ENCODE results near the gene ITGBL1. TPM values are rescaled to one million over a fixed set of nuclear protein-coding genes. Genes with fewer than 3 reads are reported as not detected.

ITGBL1 gene
- total RNA-seq, 3 donors from 2014 or later (not counting 1 experiment from before 2014, with no cell fraction given): not detected

DNA sequence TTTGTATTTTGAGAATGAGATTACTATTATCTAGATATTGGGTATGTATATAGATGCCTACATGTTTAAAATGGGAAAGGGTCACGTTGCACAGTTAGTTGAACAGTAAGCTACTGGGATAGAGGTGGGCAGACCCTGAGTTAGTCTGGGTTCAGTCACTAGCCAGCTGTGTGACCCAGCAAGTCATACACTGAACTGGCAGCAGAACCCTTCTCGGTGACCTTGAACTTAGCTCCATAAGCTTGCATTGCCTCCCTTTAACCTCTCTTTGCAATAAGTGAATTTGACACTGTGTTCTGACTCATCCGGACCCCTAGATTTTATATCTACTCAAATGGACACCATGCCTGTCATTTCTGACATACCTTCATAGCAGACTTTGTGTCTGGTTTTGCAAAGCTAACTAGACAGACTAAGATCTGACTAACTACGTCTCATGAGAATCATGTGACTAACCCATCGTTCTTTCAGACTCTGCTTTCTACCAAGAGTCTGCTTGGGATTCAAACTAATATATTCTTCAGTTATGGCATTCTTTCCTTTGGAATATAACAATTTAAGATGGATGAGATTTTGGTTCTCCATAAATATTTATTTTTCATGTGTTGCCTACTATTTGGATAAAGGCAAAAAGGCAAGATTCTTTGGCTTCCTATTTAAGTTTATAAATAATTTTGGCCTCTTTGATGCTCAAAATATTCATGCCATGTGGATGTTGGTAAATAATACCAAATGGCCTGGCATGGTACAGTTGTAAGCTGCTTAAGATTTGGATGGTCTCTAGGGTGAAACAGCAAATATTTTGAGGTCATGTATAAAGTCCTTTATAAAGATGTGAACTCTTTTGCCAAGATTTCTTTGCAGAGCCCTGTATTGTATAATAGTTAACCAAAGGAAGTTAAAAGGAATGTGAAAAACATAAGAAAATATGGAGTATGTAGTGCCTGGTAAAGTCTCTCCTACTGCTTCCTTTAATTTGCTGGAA, 159.3 kb downstream of the ITGBL1 start:
- Histone ChIP-seq H3K9me3 (ENCODE audit: control insufficient read depth, insufficient read depth, low read length) (no peaks in the 10 kb centered on the region), H3K4me1 (ENCODE audit: control insufficient read depth, insufficient read depth, low read length) (no peaks in the 10 kb centered on the region), H3K36me3 (ENCODE audit: control insufficient read depth, insufficient read depth, low read length) (no peaks in the 10 kb centered on the region), H3K27ac (ENCODE audit: low read length) (no peak overlapping the region), H3K27me3 (ENCODE audit: control insufficient read depth, insufficient read depth, low read length) (no peaks in the 10 kb centered on the region), H3K4me3 (ENCODE audit: low read length) (no peak overlapping the region)
- no peak for DNase-seq
- Mint-ChIP-seq H3K9me3 (no peaks in the 10 kb centered on the region), H3K36me3 (no peaks in the 10 kb centered on the region), H3K27me3 (ENCODE audit: low read depth in 2 of 2) (peaks cover 7 to 38% of the 10 kb centered on the region in 2 donors), H3K4me3 (no peak overlapping the region), H3K27ac (no peak overlapping the region), H3K4me1 (no peaks in the 10 kb centered on the region)
- no peak for TF ChIP-seq CTCF (IDR thresholded peaks at IDR 0.05)
- ATAC-seq: no peak
- intact Hi-C loops (cut with micrococcal nuclease): no loop called here
- 85% methylated on average over 5 of the region's 5 CpGs for WGBS (ENCODE audit: insufficient coverage)

GRCh38 chr13:101612735-101613134, 160.3 kb downstream of the ITGBL1 start:
- H3K27ac Mint-ChIP-seq: no peak overlapping the region
- WGBS (ENCODE audit: insufficient coverage): 70% methylated on average over 5 of the region's 7 CpGs

GRCh38 chr13:101614491-101614890, 162.0 kb downstream of the ITGBL1 start:
- Mint-ChIP-seq H3K36me3 (no peaks in the 10 kb centered on the region), H3K4me1 (peaks cover 0 to 9% of the 10 kb centered on the region in 2 donors), H3K9me3 (no peaks in the 10 kb centered on the region), H3K4me3 (no peak overlapping the region), H3K27me3 (ENCODE audit: low read depth in 2 of 2) (peaks cover 7 to 25% of the 10 kb centered on the region in 2 donors), H3K27ac (no peak overlapping the region)
- Histone ChIP-seq H3K36me3 (ENCODE audit: control insufficient read depth, insufficient read depth, low read length) (no peaks in the 10 kb centered on the region), H3K27ac (ENCODE audit: low read length) (no peak overlapping the region), H3K27me3 (ENCODE audit: control insufficient read depth, insufficient read depth, low read length) (no peaks in the 10 kb centered on the region), H3K9me3 (ENCODE audit: control insufficient read depth, insufficient read depth, low read length) (no peaks in the 10 kb centered on the region), H3K4me1 (ENCODE audit: control insufficient read depth, insufficient read depth, low read length) (no peaks in the 10 kb centered on the region), H3K4me3 (ENCODE audit: low read length) (no peak overlapping the region)
- DNase-seq (no peak), ATAC-seq (no peak)
- 89% methylated on average over 8 of the region's 8 CpGs for WGBS (ENCODE audit: insufficient coverage)
- intact Hi-C loops (cut with micrococcal nuclease): no loop called here
- no peak for TF ChIP-seq CTCF (IDR thresholded peaks at IDR 0.05)

More at GRCh38 chr13:101612735-101613134, 160.3 kb downstream of the ITGBL1 start:
- Histone ChIP-seq H3K36me3 (ENCODE audit: control insufficient read depth, insufficient read depth, low read length) (no peaks in the 10 kb centered on the region), H3K4me3 (ENCODE audit: low read length) (no peak overlapping the region), H3K4me1 (ENCODE audit: control insufficient read depth, insufficient read depth, low read length) (no peaks in the 10 kb centered on the region), H3K27me3 (ENCODE audit: control insufficient read depth, insufficient read depth, low read length) (no peaks in the 10 kb centered on the region), H3K27ac (ENCODE audit: low read length) (no peak overlapping the region), H3K9me3 (ENCODE audit: control insufficient read depth, insufficient read depth, low read length) (no peaks in the 10 kb centered on the region)
- no peak for TF ChIP-seq CTCF (IDR thresholded peaks at IDR 0.05)
- peaks cover 7 to 38% of the 10 kb centered on the region in 2 donors for H3K27me3 Mint-ChIP-seq (ENCODE audit: low read depth in 2 of 2)
- no peaks in the 10 kb centered on the region for H3K4me1 Mint-ChIP-seq
- no peaks in the 10 kb centered on the region for H3K36me3 Mint-ChIP-seq
- no peak overlapping the region for H3K4me3 Mint-ChIP-seq
- intact Hi-C loops (cut with micrococcal nuclease): no loop called here
- no peaks in the 10 kb centered on the region for H3K9me3 Mint-ChIP-seq
- no peak for DNase-seq
- ATAC-seq: no peak
